Endothelial cell of umbilical vein (primary cell): ENCODE measurements around the gene MGAT4B.

Experiments
- EZH2 ChIP-seq: IDR thresholded peaks from 2 replicates; pipeline ENCODE4 v1.6.1; 2012; ENCODE audit warnings: borderline replicate concordance, low read depth, mild to moderate bottlenecking, moderate library complexity, low read length, inconsistent platforms; ENCODE audit not compliant: severe bottlenecking
- FOS ChIP-seq: IDR thresholded peaks from 2 replicates; pipeline ENCODE4 v1.6.1; 2011; ENCODE audit warnings: mild to moderate bottlenecking, low read length, moderate library complexity, borderline replicate concordance; ENCODE audit not compliant: insufficient read depth
- JUN ChIP-seq: IDR thresholded peaks from 2 replicates; pipeline ENCODE4 v1.6.1; 2011; ENCODE audit warnings: borderline replicate concordance, low read depth; ENCODE audit not compliant: insufficient read length, insufficient read depth
- POLR2A ChIP-seq: IDR thresholded peaks from 2 replicates; pipeline ENCODE4 v1.6.1; 2012; ENCODE audit warnings: low read depth, mild to moderate bottlenecking, control low read depth, low read length
- POLR2AphosphoS5 ChIP-seq: IDR thresholded peaks from 2 replicates; pipeline ENCODE4 v1.6.1; 2012; ENCODE audit warnings: low read depth, mild to moderate bottlenecking, control low read depth, low read length, moderate library complexity; ENCODE audit not compliant: insufficient read depth
- TF ChIP-seq, protein P1 (sequence below), 2 donors: IDR thresholded peaks; 1 replicate in 1 of 2; 2 replicates in 1 of 2; pipeline ENCODE4 v1.5.1; 2011; ENCODE audit warnings: low read length in 2 of 2, mild to moderate bottlenecking in 2 of 2, moderate library complexity in 2 of 2, control low read depth in 1 of 2, inconsistent platforms in 1 of 2, low read depth in 1 of 2; ENCODE audit not compliant: insufficient read depth in 1 of 2; ENCODE audit errors: extremely low read depth in 1 of 2
- TF ChIP-seq, protein P2 (sequence below): IDR thresholded peaks from 2 replicates; pipeline ENCODE4 v1.6.1; 2011; ENCODE audit not compliant: insufficient read depth, insufficient read length

DNA sequence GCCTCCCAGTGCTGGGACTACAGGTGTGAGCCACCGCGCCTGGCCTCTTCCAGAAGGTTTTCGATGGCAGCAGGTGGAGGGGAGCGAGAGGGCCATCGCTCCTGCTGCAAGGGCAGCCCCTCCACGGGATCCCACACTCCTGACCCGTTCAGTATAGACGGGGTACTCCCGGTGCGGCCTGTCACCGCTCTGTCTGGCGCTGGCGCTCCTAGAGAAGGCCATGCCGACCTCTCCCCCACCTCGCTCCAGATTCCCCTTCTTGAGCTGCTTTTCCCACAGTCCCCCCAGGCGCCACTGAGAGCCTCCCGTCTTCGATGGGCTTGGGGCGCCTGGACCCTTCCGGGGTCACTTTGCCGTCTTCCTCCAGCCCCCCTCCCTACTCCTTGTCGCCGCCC is 9.7 kb upstream of the MGAT4B start:
- TF ChIP-seq, protein P1, sequence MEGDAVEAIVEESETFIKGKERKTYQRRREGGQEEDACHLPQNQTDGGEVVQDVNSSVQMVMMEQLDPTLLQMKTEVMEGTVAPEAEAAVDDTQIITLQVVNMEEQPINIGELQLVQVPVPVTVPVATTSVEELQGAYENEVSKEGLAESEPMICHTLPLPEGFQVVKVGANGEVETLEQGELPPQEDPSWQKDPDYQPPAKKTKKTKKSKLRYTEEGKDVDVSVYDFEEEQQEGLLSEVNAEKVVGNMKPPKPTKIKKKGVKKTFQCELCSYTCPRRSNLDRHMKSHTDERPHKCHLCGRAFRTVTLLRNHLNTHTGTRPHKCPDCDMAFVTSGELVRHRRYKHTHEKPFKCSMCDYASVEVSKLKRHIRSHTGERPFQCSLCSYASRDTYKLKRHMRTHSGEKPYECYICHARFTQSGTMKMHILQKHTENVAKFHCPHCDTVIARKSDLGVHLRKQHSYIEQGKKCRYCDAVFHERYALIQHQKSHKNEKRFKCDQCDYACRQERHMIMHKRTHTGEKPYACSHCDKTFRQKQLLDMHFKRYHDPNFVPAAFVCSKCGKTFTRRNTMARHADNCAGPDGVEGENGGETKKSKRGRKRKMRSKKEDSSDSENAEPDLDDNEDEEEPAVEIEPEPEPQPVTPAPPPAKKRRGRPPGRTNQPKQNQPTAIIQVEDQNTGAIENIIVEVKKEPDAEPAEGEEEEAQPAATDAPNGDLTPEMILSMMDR (IDR thresholded peaks at IDR 0.05; ENCODE audit: extremely low read depth in 1 of 2, insufficient read depth in 1 of 2, low read depth in 1 of 2, low read length in 2 of 2) = no peak
- TF ChIP-seq POLR2A (no peak), POLR2AphosphoS5 (no peak), EZH2 (no peak), FOS (no peak), JUN (no peak)
- TF ChIP-seq, protein P2, sequence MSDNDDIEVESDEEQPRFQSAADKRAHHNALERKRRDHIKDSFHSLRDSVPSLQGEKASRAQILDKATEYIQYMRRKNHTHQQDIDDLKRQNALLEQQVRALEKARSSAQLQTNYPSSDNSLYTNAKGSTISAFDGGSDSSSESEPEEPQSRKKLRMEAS = no peak
